CD4-positive, alpha-beta T cell (primary cell): Measurements from ENCODE around the gene MRPL54. TPM values are rescaled to one million over a fixed set of nuclear protein-coding genes. Genes with fewer than 3 reads are reported as not detected.
A peak's percentile ranks its signal among the peaks of the same experiment; 100 is the strongest.

Experiments
- ATAC-seq: fragments of 200-7000 bp; cut with Tn5 transposase; one replicate; pipeline ENCODE4 v1.10.0; 2022; ENCODE audit warnings: mild to moderate bottlenecking; ENCODE audit not compliant: poor library complexity
- CTCF ChIA-PET: fragments of 350-600 bp; sonication (Branson Sonifier 250); formaldehyde crosslinking; loops from one replicate; lab custom pipeline; 2021; ENCODE audit warnings: antibody characterized with exemption, inconsistent platforms; lab: Charles Lee
- POLR2A ChIA-PET: fragments of 350-600 bp; sonication (Branson Sonifier 250); formaldehyde crosslinking; loops from one replicate; lab custom pipeline; 2021; ENCODE audit warnings: antibody characterized with exemption, inconsistent platforms; lab: Charles Lee
- DNase-seq, 14 experiments: peaks; one replicate each; pipeline ENCODE4 v3.0.0-alpha.2; 2013 to 2020; ENCODE audit warnings: mixed read lengths in 2 of 14
- H3K27ac ChIP-seq, 2 donors: one replicate each; pipeline versions ENCODE4 v1.5.1 to v1.7.0; 2013; ENCODE audit warnings: low read length in 2 of 2, low read depth in 1 of 2, mild to moderate bottlenecking in 1 of 2
- H3K27me3 ChIP-seq, 2 experiments: 1 replicate in 1 of 2; 2 replicates in 1 of 2; pipeline versions ENCODE4 v1.6.1 to v1.7.0; 2013; ENCODE audit warnings: low read length in 2 of 2, control low read depth in 1 of 2, mild to moderate bottlenecking in 1 of 2, moderate library complexity in 1 of 2; ENCODE audit not compliant: insufficient read depth in 2 of 2, control insufficient read depth in 1 of 2
- H3K36me3 ChIP-seq: one replicate; pipeline ENCODE4 v1.6.1; 2013; ENCODE audit warnings: low read length, control low read depth; ENCODE audit not compliant: insufficient read depth
- H3K4me1 ChIP-seq: one replicate; pipeline ENCODE4 v1.6.1; 2013; ENCODE audit warnings: low read length, control low read depth; ENCODE audit not compliant: insufficient read depth
- H3K4me3 ChIP-seq: one replicate; pipeline ENCODE4 v1.5.1; 2013; ENCODE audit warnings: mild to moderate bottlenecking, low read length, moderate library complexity
- H3K9me3 ChIP-seq, 2 experiments: 1 replicate in 1 of 2; 2 replicates in 1 of 2; pipeline versions ENCODE4 v1.6.1 to v1.7.0; 2013; ENCODE audit warnings: low read length in 2 of 2, mild to moderate bottlenecking in 2 of 2, control low read depth in 1 of 2, moderate library complexity in 1 of 2; ENCODE audit not compliant: control insufficient read depth in 1 of 2, insufficient read depth in 1 of 2
- H3K27ac Mint-ChIP-seq: one replicate; pipeline ENCODE4 v1.8.0; 2020; ENCODE audit warnings: mixed read lengths
- H3K27me3 Mint-ChIP-seq: one replicate; pipeline ENCODE4 v1.8.0; 2021; ENCODE audit warnings: mixed read lengths
- H3K36me3 Mint-ChIP-seq: one replicate; pipeline ENCODE4 v1.8.0; 2021; ENCODE audit warnings: low read depth, mixed read lengths
- H3K4me1 Mint-ChIP-seq: one replicate; pipeline ENCODE4 v1.8.0; 2021; ENCODE audit warnings: low read depth, mixed read lengths
- H3K4me3 Mint-ChIP-seq: one replicate; pipeline ENCODE4 v1.8.0; 2020; ENCODE audit warnings: mild to moderate bottlenecking, mixed read lengths
- H3K9me3 Mint-ChIP-seq: one replicate; pipeline ENCODE4 v1.8.0; 2020; ENCODE audit warnings: mixed read lengths
- CTCF ChIP-seq: fragments of 200-600 bp; IDR thresholded peaks from one replicate; pipeline ENCODE4 v1.8.0; 2022; ENCODE audit warnings: antibody characterized with exemption, mild to moderate bottlenecking
- intact Hi-C, 2 experiments: fragments of 100-400 bp; cut with DNase I in 1 of 2; cut with micrococcal nuclease in 1 of 2; formaldehyde crosslinking; loops; one replicate each; pipeline versions ENCODE4 v1.15.1 to v1.9.0; 2023 to 2025; cut with DNase I, micrococcal nuclease
- polyA plus RNA-seq, 2 donors: library from polyadenylated mRNA; unstranded; fragments of 120-200 nt; gene quantifications; one replicate each; pipeline ENCODE4 v1.2.1, GENCODE V29; 2013
- total RNA-seq, 174 experiments: library from RNA in 2 of 174; stranded (reverse) in 2 of 174; gene quantifications; one replicate each; pipeline ENCODE4 v1.2.3 and lab custom pipeline; 2021 to 2026

MRPL54 gene
- total RNA-seq (10 to 100 TPM; 68.9 to 71.1 TPM), total RNA-seq (lab: John Stamatoyannopoulos, UW) (10.9 to 80.7 (median 29.6) reads per million in 172 experiments)
- polyA plus RNA-seq (2013, experiment 1 of 2): 76.6 TPM
- polyA plus RNA-seq (2013, experiment 2 of 2): 67.0 TPM

- Mint-ChIP-seq H3K9me3 (no peaks in the 10 kb centered on the region), H3K27ac (peak within 1 kb of the TSS; percentile 100), H3K36me3 (peaks cover 42% of the 10 kb centered on the region), H3K4me3 (peak within 1 kb of the TSS; percentile 97), H3K27me3 (no peaks in the 10 kb centered on the region), H3K4me1 (peaks cover 33% of the 10 kb centered on the region)
- H3K36me3 ChIP-seq: peaks cover 44% of the 10 kb centered on the region
- ChIA-PET POLR2A (interaction anchor here (0.6 to 4.7 kb wide), 60 partner anchors 9 to 1957 kb away, joined by 3 to 60 read pairs (median 4); partner anchors contain the start of genes CATSPERD, DAPK3, EEF2 and GADD45B), CTCF (interaction anchor here (0.7 to 4.9 kb wide), 8 partner anchors 41 to 484 kb away, joined by 3 to 35 read pairs (median 4); partner anchors contain the start of gene YJU2)
- no peaks in the 10 kb centered on the region for H3K27me3 ChIP-seq
- ATAC-seq: peak; percentile 81
- H3K4me1 ChIP-seq: peaks cover 70% of the 10 kb centered on the region
- intact Hi-C loops: loop anchor here (2.0 to 10.0 kb wide), 5 partner anchors 35 to 328 kb away; partner anchors contain the start of genes EEF2 (in 2 of the 2) and PIP5K1C (in 1 of the 2)
- H3K4me3 ChIP-seq: peak within 1 kb of the TSS; percentile 99
- peak; percentile 98 to 100 (median 99) for DNase-seq
- H3K27ac ChIP-seq: peak within 1 kb of the TSS; percentile 99 to 100
- no peaks in the 10 kb centered on the region for H3K9me3 ChIP-seq
- TF ChIP-seq CTCF: no peak
Measured at GRCh38 chr19:3762501-3763459, at the start of gene MRPL54. TSS of gene MRPL54 (plus strand) at chr19:3762682. CDS start at chr19:3762701, 19 bp downstream.

- Mint-ChIP-seq H3K4me3 (no peak overlapping the region), H3K36me3 (no peaks in the 10 kb centered on the region), H3K9me3 (no peaks in the 10 kb centered on the region), H3K27ac (no peak overlapping the region), H3K4me1 (peaks cover 6% of the 10 kb centered on the region), H3K27me3 (peaks cover 8% of the 10 kb centered on the region)
- no peak overlapping the region for H3K4me3 ChIP-seq
- no peak overlapping the region for H3K27ac ChIP-seq
- DNase-seq: no peak
- H3K27me3 ChIP-seq: peaks cover 5 to 11% of the 10 kb centered on the region in 2 experiments
- no peak for TF ChIP-seq CTCF
- ChIA-PET CTCF (interaction anchor here (0.5 to 0.6 kb wide), 2 partner anchors 477 to 1108 kb away, joined by 3 to 4 read pairs; no protein-coding TSS in a partner anchor), POLR2A (no interaction called here)
- H3K4me1 ChIP-seq: peaks cover 16% of the 10 kb centered on the region
- ATAC-seq: no peak
- no peaks in the 10 kb centered on the region for H3K36me3 ChIP-seq
- no peaks in the 10 kb centered on the region for H3K9me3 ChIP-seq
- intact Hi-C loops: no loop called here
Measured at GRCh38 chr19:3716147-3716668, 46.3 kb upstream of the MRPL54 start.

GRCh38 chr19:3719868-3720267 lies 42.6 kb upstream of the MRPL54 start:
- ATAC-seq (no peak), DNase-seq (no peak)
- no peak for TF ChIP-seq CTCF
- H3K27ac Mint-ChIP-seq: no peak overlapping the region
- Histone ChIP-seq H3K4me3 (no peak overlapping the region), H3K4me1 (peaks cover 33% of the 10 kb centered on the region), H3K36me3 (no peaks in the 10 kb centered on the region), H3K27ac (no peak overlapping the region), H3K27me3 (peaks cover 14 to 15% of the 10 kb centered on the region in 2 experiments), H3K9me3 (peaks cover 0 to 5% of the 10 kb centered on the region in 2 experiments)
- peaks cover 4% of the 10 kb centered on the region for H3K4me1 Mint-ChIP-seq
- ChIA-PET CTCF (interaction anchor here (0.7 to 1.2 kb wide), 2 partner anchors 58 to 102 kb away, joined by 3 to 4 read pairs; no protein-coding TSS in a partner anchor), POLR2A (interaction anchor here (3.2 kb wide), 1 partner anchor 43 kb away, joined by 28 read pairs; the partner anchor contains the start of genes APBA3 and MRPL54)
- intact Hi-C loops: no loop called here
- peaks cover 8% of the 10 kb centered on the region for H3K27me3 Mint-ChIP-seq
- no peaks in the 10 kb centered on the region for H3K9me3 Mint-ChIP-seq
- no peaks in the 10 kb centered on the region for H3K36me3 Mint-ChIP-seq
- H3K4me3 Mint-ChIP-seq: no peak overlapping the region
